Midbrain (tissue), 1 donor: ENCODE measurements around the gene ZMYM4.
"Not testable (repeated sequence)": the region's sequence is repeated elsewhere in the genome, so short reads cannot be mapped to it uniquely, and the experiment has no call there.

Experiments used
- DNase-seq: peaks from one replicate; lab custom pipeline; 2025; lab: John Stamatoyannopoulos, UW

Gene ZMYM4

DNA sequence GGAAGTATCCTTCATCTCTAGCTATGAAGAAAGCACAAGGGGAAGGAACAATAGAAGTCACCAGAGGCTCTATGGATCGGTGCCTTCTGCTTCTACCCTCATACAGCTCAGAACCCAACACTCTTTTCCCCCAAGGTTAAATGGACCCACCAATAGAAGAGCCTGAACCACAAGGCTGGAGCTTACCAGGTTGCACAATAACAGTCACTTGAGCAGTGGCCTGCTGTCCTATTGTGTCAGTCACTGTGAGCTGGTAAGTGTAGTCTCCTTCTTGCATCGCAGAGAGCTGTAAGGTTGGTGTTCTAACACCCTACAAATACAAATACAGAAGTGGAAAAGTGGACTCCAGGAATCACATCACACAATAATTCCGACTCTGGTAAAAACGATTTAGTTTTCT is 185.7 kb downstream of the ZMYM4 start:
- no peak for DNase-seq

DNA sequence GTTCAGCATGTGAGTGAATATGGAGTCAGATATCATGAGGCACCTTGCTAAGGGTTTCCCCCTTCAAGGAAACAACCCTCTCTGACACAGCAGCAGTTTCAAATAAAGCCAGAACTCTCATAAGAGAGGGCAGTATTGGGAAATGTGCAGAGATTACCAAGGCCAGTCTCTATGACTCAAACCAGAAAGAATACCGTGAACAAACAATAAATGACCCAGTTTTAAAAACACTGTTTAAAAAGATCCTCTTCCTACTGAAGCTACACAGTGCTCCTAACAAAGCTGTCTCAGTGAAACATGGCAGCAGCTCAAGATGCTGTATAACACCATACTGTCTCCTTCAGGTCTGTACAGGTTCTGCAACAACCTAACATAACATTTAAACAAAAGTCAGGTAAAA is 186.1 kb downstream of the ZMYM4 start:
- no peak for DNase-seq

- no peak for DNase-seq
Measured at GRCh38 chr1:35460796-35461195, 192.3 kb downstream of the ZMYM4 start.

DNA sequence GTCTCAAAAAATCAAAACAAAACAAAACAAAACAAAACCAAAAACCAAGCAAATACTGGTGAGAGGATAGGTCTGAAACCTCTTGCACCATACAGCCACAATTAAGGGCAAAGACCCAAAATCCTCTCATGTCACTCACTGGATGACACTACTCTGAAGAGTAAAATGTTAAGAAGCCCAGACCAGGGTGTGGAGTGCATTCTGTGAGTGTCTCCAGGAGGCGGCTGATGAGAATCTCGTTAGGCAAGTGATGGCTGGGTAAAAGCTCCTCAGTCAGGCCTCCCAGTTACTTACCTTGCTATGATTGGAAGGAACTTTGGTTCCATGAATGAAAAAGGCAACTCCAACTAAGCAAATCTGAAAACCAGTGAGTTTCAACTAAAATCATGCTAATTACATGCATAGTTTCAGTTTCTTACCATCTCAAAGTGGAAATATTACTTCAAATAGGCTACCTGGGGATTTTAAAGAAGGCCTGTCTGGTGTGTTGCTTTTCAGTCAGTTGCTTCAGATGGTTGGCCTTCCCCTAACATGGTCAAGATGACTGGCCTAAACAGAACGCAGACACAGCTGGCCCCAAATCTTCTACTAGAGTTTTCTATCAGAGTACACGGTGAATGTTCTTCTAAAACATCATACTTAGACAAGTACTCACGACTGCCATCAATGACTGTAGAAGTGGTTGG is 193.6 kb downstream of the ZMYM4 start:
- DNase-seq: no peak

DNA sequence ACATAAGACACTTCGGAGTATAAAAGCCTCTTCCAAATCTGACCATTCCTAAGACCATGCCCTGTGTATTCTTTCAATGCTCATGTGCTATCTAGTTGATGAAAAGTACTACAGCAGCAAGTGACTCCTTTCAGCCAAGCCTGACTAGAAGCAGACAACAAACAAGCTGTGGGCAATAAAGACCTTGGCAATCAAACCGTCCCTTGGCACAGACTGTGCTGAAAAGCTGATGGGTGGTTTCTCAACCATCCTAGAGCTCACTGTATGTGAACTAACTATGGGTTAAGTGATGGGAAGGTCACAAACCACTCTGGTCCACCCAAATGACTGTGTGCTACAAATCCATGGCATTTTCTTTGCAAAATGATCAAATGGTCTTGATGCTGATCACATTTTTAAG is 194.7 kb downstream of the ZMYM4 start:
- no peak for DNase-seq

DNA sequence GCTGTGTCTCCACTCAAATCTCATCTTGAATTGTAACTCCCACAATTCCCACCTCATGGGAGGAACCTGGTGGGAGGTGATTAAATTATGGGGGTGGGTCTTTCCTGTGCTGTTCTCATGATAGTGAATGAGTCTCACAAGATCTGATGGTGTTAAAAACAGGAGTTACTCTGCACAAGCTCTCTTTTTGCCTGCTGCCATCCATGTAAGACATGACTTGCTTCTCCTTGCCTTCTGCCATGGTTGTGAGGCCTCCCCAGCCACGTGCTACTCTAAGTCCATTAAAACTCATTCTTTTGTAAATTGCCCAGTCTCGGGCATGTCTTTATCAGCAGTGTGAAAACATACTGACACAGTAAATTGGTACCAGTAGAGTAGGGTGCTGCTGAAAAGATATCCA is 195.2 kb downstream of the ZMYM4 start:
- not testable (repeated sequence) for DNase-seq

- no peak for DNase-seq
Measured at GRCh38 chr1:35466120-35466519, 197.6 kb downstream of the ZMYM4 start.

- DNase-seq: no peak
Measured at GRCh38 chr1:35470977-35471613, 202.6 kb downstream of the ZMYM4 start.
